NB4 (cell line): ENCODE measurements around the gene DMKN.
A peak's percentile ranks its signal among the peaks of the same experiment; 100 is the strongest.

Experiments
- DNase-seq: peaks from one replicate; pipeline ENCODE4 v3.0.0; 2010; ENCODE audit warnings: low read depth
- H3K4me3 ChIP-seq: one replicate; pipeline ENCODE4 v1.5.1; 2011; ENCODE audit warnings: mild to moderate bottlenecking, low read depth, low read length, moderate library complexity
- CTCF ChIP-seq: IDR thresholded peaks from one replicate; pipeline ENCODE4 v1.5.1; 2012; ENCODE audit warnings: low read depth, low read length
- MAX ChIP-seq: IDR thresholded peaks from 2 replicates; pipeline ENCODE4 v1.6.1; 2011; ENCODE audit warnings: low read depth, low read length
- MYC ChIP-seq: IDR thresholded peaks from 2 replicates; pipeline ENCODE4 v1.6.1; 2011; ENCODE audit warnings: low read depth, low read length
- POLR2A ChIP-seq: IDR thresholded peaks from 2 replicates; pipeline ENCODE4 v1.6.1; 2011; ENCODE audit warnings: mild to moderate bottlenecking; ENCODE audit not compliant: insufficient read length; ENCODE audit errors: extremely low read depth

DMKN gene

GRCh38 chr19:35556846-35557538 lies 43.5 kb upstream of the DMKN start:
- DNase-seq, result no peak
- no peak for TF ChIP-seq POLR2A
- no peak for TF ChIP-seq CTCF
- TF ChIP-seq MYC, result no peak
- no peak for TF ChIP-seq MAX
- H3K4me3 ChIP-seq, result no peak overlapping the region

- H3K4me3 ChIP-seq, result no peak overlapping the region
- TF ChIP-seq MYC, result no peak
- TF ChIP-seq POLR2A, result no peak
- TF ChIP-seq CTCF, result no peak
- no peak for TF ChIP-seq MAX
Measured at GRCh38 chr19:35556025-35556590, 42.7 kb upstream of the DMKN start.

GRCh38 chr19:35555301-35556005 lies 42.0 kb upstream of the DMKN start:
- peak; percentile 63 for TF ChIP-seq MAX
- no peak for TF ChIP-seq CTCF
- peak; percentile 38 for DNase-seq
- no peak overlapping the region for H3K4me3 ChIP-seq

More at GRCh38 chr19:35556025-35556590, 42.7 kb upstream of the DMKN start:
- DNase-seq, result no peak

GRCh38 chr19:35554076-35554475 lies 40.6 kb upstream of the DMKN start:
- no peak for DNase-seq
- no peak for TF ChIP-seq POLR2A
- TF ChIP-seq MYC, result no peak
- no peak for TF ChIP-seq CTCF
- TF ChIP-seq MAX, result no peak
- H3K4me3 ChIP-seq, result no peak overlapping the region

- TF ChIP-seq POLR2A (no peak), CTCF (no peak), MYC (no peak), MAX (no peak)
- no peak overlapping the region for H3K4me3 ChIP-seq
- DNase-seq, result no peak
Measured at GRCh38 chr19:35553385-35554000, 40.0 kb upstream of the DMKN start.
